GM19324 (cell line): ENCODE measurements around the gene ARMS2.

Experiments used
- ATAC-seq: cut with Tn5 transposase; IDR thresholded peaks from one replicate; pipeline ENCODE4 v1.9.1; 2021; ENCODE audit warnings: mild to moderate bottlenecking, moderate library complexity; ENCODE audit not compliant: unreplicated experiment, low FRiP score

ARMS2 gene

GRCh38 chr10:122454603-122455080 is at the start of gene ARMS2:
Gene ARMS2, plus strand, starts transcription at chr10:122454653. Its CDS starts 75 bp downstream, at chr10:122454728.
- no peak for ATAC-seq

DNA sequence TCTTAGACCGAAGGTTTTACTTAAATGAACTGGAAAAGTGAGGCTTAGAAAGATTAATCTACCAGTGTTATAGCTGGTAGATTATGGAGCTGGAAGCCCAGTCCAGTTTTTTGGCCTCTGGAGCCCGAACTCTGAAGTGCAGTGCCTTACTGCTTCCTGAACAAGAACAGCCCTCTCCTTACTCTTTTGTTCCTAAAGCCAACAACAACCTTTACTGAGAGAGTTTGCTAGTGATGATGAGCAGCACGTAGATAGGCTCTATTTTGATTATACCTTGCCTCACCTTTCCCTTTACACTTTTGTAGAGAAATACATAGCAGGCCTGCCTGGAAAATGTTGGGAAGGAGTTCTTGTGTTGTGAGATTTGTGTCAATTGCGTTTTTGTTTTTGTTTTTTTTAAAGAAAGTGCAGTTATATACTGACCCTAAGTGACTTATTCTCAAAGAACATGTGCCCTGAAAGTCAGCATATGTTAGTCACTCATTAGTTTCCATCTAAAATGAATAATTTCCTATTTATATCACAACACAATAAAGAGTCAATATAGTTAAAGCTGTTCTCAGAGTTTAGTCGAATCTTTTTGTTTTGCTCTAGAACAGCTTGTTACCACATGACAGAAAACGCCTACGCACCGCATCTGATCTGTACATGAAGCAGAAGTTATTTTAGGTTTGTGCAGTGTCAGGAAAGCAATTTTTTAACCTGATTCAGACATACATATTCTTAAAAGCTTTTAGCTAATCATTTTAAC is 46.9 kb upstream of the ARMS2 start:
- ATAC-seq, result no peak

- ATAC-seq, result no peak
These were observed 41.1 kb upstream of the ARMS2 start for GRCh38 chr10:122413327-122413726.

GRCh38 chr10:122417667-122418066 is 36.8 kb upstream of the ARMS2 start:
- no peak for ATAC-seq

DNA sequence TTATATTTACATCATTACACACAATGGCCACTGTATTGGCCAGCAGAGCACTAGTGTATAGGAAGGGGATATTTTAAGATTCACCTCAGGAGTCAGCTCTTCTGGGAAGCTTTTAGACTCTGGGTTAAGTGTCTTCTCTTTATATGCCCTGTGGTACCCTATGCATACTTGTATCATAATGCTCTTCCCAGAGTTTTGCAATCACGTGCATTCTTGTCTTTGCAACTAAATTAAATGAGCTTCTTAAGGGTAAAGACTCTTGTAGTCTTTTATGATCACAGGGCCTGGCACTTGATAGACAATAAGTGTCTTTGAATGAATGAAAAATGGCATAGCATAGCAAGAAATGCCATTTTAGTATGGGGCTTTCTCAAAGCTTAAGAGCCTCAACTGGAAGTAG is 35.4 kb upstream of the ARMS2 start:
- ATAC-seq, result no peak

DNA sequence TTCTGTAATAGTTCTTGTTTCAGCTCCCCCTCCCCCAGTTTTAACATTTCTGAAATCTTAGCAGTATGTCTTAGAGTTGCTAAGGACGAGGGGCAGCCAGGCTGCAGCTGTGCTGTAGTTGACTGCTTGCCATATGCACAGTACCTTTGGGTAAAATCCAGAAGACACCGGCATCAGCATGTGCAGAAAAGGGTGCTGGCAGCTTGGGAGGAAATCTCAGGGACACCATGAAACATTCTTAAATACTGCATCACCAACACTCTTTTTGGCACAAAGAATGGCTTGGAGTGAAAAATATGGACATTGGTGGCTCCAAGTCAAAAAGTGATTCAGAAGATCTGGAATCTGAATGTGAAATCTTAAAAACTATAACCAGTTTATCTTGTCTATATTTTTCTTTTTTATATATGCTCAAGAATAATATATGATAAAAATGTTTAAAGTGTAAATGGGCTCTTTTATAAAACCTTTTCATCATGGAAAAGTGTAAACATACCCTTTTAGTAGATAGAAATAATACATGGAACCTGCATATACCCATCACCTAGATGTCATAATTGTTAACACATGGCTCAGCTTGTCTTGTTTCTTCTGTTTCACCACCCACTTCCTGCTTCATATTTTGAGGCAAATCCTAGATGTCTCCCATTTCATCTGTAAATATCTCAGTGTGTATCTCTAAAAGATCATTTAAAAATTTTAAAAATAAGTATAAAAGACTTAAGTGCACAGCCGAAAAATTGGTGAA is 34.4 kb upstream of the ARMS2 start:
- ATAC-seq, result no peak

- no peak for ATAC-seq
These were observed 33.8 kb upstream of the ARMS2 start for GRCh38 chr10:122420624-122421007.

GRCh38 chr10:122421054-122421625 is 33.3 kb upstream of the ARMS2 start:
- no peak for ATAC-seq

DNA sequence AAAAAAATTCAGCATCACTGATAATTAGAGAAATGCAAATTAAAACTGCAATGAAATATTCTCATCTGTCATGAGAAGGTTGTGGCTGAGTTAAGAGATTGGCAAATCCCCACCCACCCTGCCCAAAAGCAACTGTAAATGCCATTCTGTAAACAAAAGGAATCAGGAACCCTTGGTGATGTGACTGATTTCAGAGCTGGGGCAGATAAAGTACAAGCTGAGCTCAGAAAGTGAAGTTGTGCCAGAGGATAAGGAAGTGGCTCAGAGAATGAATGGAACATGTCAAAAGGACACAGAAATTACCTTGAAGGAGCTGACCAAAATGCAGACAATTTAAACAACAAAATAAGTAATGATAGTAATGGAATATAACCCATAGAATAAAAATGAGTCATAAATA is 32.7 kb upstream of the ARMS2 start:
- ATAC-seq, result no peak

DNA sequence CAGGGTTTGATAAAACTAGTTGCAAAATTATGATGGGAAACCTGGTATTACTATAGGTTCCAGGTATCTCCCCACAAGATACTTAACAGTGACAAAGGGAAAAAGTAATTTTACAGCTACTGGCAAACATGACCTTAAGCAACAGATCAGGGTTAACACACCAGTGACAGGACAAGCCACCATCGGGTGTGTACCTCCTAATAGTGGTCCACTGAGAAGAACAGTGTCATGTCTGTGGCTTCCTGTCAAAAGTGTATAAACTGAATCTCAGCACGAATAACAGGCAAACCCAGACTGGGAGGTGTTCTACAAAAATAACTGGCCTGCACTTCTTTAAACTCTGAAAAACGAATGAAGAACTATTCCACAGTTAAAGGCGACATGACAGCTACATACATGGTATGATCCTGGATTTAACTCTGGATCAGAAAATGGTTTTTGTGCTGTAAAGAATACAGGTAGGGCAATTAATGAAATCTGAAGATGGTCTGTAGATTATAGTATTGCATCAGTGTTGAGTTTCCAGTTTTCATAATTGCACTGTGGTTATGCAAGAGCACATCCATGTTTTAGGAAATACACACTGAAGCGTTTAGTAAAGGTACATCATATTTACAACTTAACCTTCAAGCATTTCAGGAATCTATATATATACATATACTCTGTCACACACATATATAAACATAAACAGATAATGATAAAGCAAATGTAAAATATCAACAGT is 32.0 kb upstream of the ARMS2 start:
- no peak for ATAC-seq

DNA sequence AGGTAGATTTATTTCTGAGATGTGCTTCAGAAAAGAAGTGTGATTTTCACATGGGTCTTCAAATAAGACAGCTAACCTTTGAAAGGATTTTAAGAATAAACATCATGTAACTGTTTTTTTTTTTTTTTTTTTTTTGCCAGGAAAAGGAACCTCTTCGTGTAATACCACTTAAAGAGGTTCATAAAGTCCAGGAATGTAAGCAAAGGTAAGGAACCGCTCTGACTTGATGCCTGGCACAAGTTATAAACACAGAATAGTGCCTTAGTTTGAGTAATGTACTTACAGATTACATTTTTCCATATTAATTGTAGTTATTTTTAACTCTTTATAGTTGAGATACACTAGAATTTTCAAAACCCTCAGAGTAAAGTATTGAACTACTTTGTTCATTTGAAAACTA is 30.4 kb upstream of the ARMS2 start:
- no peak for ATAC-seq

DNA sequence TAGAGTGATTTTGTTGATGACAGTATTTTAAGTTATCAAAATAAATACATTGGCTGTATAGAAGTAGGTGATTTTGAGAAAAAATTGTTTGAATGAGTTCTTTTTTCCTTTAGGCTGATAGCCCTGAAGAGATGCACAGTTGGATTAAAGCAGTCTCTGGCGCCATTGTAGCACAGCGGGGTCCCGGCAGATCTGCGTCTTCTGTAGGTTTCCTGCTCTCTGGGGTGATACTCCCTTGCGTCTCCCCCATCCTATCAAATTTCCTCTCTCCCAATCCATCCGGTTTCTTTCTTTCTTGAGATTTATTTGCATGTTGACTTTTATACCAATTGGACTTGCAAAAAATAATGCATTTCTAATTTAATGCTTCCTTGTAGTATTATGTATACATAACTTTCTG is 27.6 kb upstream of the ARMS2 start:
- ATAC-seq, result no peak

DNA sequence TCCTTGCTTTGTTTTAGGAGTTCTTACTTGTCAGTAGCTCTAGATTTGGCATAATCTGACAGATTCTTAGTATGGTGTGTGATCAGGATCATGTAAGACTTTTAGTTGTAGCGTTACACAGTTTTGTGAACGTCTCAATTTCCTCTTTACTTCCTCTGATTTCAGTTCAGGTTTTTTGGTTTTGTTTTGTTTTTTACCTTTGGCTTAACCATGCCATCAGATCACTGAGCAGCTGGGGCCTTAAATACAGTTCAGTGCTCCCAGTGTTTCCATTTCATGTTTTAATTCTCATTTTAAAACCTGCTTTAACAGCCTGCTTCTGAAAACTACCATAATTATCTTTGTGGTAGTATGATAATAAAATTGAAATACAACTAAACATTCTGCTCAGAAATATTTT is 27.2 kb upstream of the ARMS2 start:
- ATAC-seq, result no peak

- no peak for ATAC-seq
These were observed 19.1 kb upstream of the ARMS2 start for GRCh38 chr10:122435212-122435827.

- no peak for ATAC-seq
These were observed 12.5 kb upstream of the ARMS2 start for GRCh38 chr10:122441961-122442360.

- ATAC-seq, result no peak
These were observed 9.0 kb upstream of the ARMS2 start for GRCh38 chr10:122445469-122445868.

DNA sequence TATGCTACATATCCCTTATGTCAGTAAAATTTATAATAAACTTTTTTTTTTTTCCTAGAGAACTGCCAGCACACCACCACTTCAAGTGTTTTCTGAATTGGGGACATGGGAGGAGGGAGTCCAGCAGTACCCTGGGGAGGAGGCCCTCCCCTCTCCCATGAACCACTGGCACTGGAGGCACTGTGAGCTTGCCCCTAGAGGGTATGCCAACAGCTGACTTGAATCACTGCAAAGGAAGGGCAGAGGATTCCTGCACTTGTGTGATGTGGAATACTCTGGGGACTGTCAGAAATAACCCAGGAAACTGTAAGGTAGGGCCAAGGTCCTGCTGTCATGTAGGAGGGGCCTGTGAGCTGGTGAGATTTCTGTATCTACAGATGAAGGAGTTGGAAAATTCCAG is 8.5 kb upstream of the ARMS2 start:
- no peak for ATAC-seq

GRCh38 chr10:122446668-122447423 is 7.6 kb upstream of the ARMS2 start:
- no peak for ATAC-seq

DNA sequence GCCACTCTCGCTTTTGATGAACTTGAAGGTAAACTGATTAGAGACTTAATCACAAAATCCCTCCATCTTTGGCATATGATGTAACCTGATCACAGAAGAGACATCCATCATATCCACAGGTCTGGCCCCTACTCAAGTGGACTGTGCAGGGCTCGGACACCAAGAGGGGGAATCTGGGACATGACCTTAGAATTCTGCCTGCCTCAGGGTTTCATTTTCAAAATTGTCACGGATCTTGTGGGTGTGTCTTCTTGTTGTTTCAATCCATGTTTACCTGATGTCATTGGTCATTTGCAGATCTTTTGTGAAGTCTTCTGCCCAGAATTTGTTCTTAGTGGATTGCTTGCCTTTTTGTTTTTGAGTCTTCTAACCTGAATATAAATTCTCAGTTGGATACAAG is 5.9 kb upstream of the ARMS2 start:
- ATAC-seq, result no peak

- ATAC-seq, result no peak
These were observed 5.3 kb upstream of the ARMS2 start for GRCh38 chr10:122449153-122449552.
